ENCODE data around the gene RGS3. TPM values are rescaled to one million over a fixed set of nuclear protein-coding genes. Genes with fewer than 3 reads are reported as not detected.

Gene RGS3
- total RNA-seq, 1 experiment from 2014 or later, result 71.1 TPM

- ChIA-PET CTCF (no interaction called here), POLR2A (no interaction called here)
- no peak overlapping the region for H3K4me3 Mint-ChIP-seq (ENCODE audit: unreplicated experiment)
- no peaks in the 10 kb centered on the region for H3K9me3 Mint-ChIP-seq (ENCODE audit: unreplicated experiment)
- Histone ChIP-seq H3K4me1 (no peaks in the 10 kb centered on the region), H3K9me3 (no peaks in the 10 kb centered on the region), H3K27me3 (replicated peaks; ENCODE audit: control insufficient read depth, insufficient read depth, low read length) (no peaks in the 10 kb centered on the region), H3K36me3 (ENCODE audit: control insufficient read depth, insufficient read depth, low read length) (peaks cover 3% of the 10 kb centered on the region), H3K4me3 (ENCODE audit: low read depth, low read length) (no peak overlapping the region)
- H3K36me3 Mint-ChIP-seq (ENCODE audit: insufficient read depth, unreplicated experiment), result peaks cover 96% of the 10 kb centered on the region
- DNase-seq, result no peak
- no TSS peak for BruUV-seq (replicated peaks)
- H3K27me3 Mint-ChIP-seq (ENCODE audit: insufficient read depth, unreplicated experiment), result no peaks in the 10 kb centered on the region
- TF ChIP-seq CTCF (IDR thresholded peaks at IDR 0.05; ENCODE audit: insufficient read depth in 1 of 2, low read depth in 1 of 2, low read length in 1 of 2, severe bottlenecking in 1 of 2, unreplicated experiment in 1 of 2), result no peak
- H3K27ac Mint-ChIP-seq (ENCODE audit: unreplicated experiment), result no peak overlapping the region
- peaks cover under 1% of the 10 kb centered on the region for H3K4me1 Mint-ChIP-seq (ENCODE audit: low read depth, unreplicated experiment)
- intact Hi-C loops (cut with micrococcal nuclease; ENCODE audit: unreplicated experiment), result no loop called here
These were observed 49.6 kb downstream of the RGS3 start for GRCh38 chr9:113513111-113513510.

- H3K27ac Mint-ChIP-seq (ENCODE audit: unreplicated experiment), result no peak overlapping the region
- TF ChIP-seq CTCF (IDR thresholded peaks at IDR 0.05; ENCODE audit: insufficient read depth in 1 of 2, low read depth in 1 of 2, low read length in 1 of 2, severe bottlenecking in 1 of 2, unreplicated experiment in 1 of 2), result no peak
- CTCF ChIA-PET, result no interaction called here
These were observed 50.0 kb downstream of the RGS3 start for GRCh38 chr9:113513536-113513935.

GRCh38 chr9:113514061-113514460 is 50.5 kb downstream of the RGS3 start:
- Mint-ChIP-seq H3K4me3 (ENCODE audit: unreplicated experiment) (no peak overlapping the region), H3K27ac (ENCODE audit: unreplicated experiment) (no peak overlapping the region), H3K36me3 (ENCODE audit: insufficient read depth, unreplicated experiment) (peaks cover 99% of the 10 kb centered on the region), H3K9me3 (ENCODE audit: unreplicated experiment) (no peaks in the 10 kb centered on the region), H3K4me1 (ENCODE audit: low read depth, unreplicated experiment) (peaks cover 9% of the 10 kb centered on the region), H3K27me3 (ENCODE audit: insufficient read depth, unreplicated experiment) (no peaks in the 10 kb centered on the region)
- intact Hi-C loops (cut with micrococcal nuclease; ENCODE audit: unreplicated experiment), result no loop called here
- CTCF ChIA-PET, result no interaction called here
- TF ChIP-seq CTCF (IDR thresholded peaks at IDR 0.05; ENCODE audit: insufficient read depth in 1 of 2, low read depth in 1 of 2, low read length in 1 of 2, severe bottlenecking in 1 of 2, unreplicated experiment in 1 of 2), result no peak
- Histone ChIP-seq H3K9me3 (no peaks in the 10 kb centered on the region), H3K4me1 (peaks cover 3% of the 10 kb centered on the region), H3K36me3 (ENCODE audit: control insufficient read depth, insufficient read depth, low read length) (peaks cover 5% of the 10 kb centered on the region), H3K27me3 (replicated peaks; ENCODE audit: control insufficient read depth, insufficient read depth, low read length) (no peaks in the 10 kb centered on the region), H3K4me3 (ENCODE audit: low read depth, low read length) (no peak overlapping the region)
- POLR2A ChIA-PET, result no interaction called here
- BruUV-seq (replicated peaks), result no TSS peak
- no peak for DNase-seq

More at GRCh38 chr9:113513536-113513935, 50.0 kb downstream of the RGS3 start:
- DNase-seq, result no peak
- BruUV-seq (replicated peaks), result no TSS peak
- intact Hi-C loops (cut with micrococcal nuclease; ENCODE audit: unreplicated experiment), result no loop called here
- Histone ChIP-seq H3K27me3 (replicated peaks; ENCODE audit: control insufficient read depth, insufficient read depth, low read length) (no peaks in the 10 kb centered on the region), H3K36me3 (ENCODE audit: control insufficient read depth, insufficient read depth, low read length) (peaks cover 5% of the 10 kb centered on the region), H3K4me1 (no peaks in the 10 kb centered on the region), H3K4me3 (ENCODE audit: low read depth, low read length) (no peak overlapping the region), H3K9me3 (no peaks in the 10 kb centered on the region)
- POLR2A ChIA-PET, result no interaction called here
- Mint-ChIP-seq H3K4me3 (ENCODE audit: unreplicated experiment) (no peak overlapping the region), H3K9me3 (ENCODE audit: unreplicated experiment) (no peaks in the 10 kb centered on the region), H3K27me3 (ENCODE audit: insufficient read depth, unreplicated experiment) (no peaks in the 10 kb centered on the region), H3K36me3 (ENCODE audit: insufficient read depth, unreplicated experiment) (peaks cover 96% of the 10 kb centered on the region), H3K4me1 (ENCODE audit: low read depth, unreplicated experiment) (peaks cover 5% of the 10 kb centered on the region)
